PFSK-1 (cell line): ENCODE measurements around the gene WFDC5.

Source experiments
- FOXP2 ChIP-seq: optimal IDR thresholded peaks from 2 replicates; pipeline ENCODE3; 2011; ENCODE audit warnings: borderline replicate concordance, control low read depth, inconsistent platforms; ENCODE audit not compliant: insufficient read depth; ENCODE audit errors: extremely low read length, extremely low read depth
- POLR2AphosphoS5 ChIP-seq: IDR thresholded peaks from 2 replicates; pipeline ENCODE4 v1.6.1; 2012; ENCODE audit warnings: low read depth, mild to moderate bottlenecking, control low read depth, low read length, moderate library complexity
- SIN3A ChIP-seq: IDR thresholded peaks from 2 replicates; pipeline ENCODE4 v1.6.1; 2012; ENCODE audit warnings: mild to moderate bottlenecking, low read length, moderate library complexity, borderline replicate concordance; ENCODE audit not compliant: insufficient read depth
- TAF1 ChIP-seq: IDR thresholded peaks from 2 replicates; pipeline ENCODE4 v1.6.1; 2012; ENCODE audit warnings: low read length, control low read depth, borderline replicate concordance; ENCODE audit not compliant: insufficient read depth
- TF ChIP-seq, protein P1 (sequence below), 2 experiments: IDR thresholded peaks; 2 replicates each; pipeline versions ENCODE4 v1.6.1 to v1.8.0; 2011 to 2012; ENCODE audit warnings: low read depth in 2 of 2, low read length in 2 of 2, control low read depth in 1 of 2, inconsistent platforms in 1 of 2, mild to moderate bottlenecking in 1 of 2, moderate library complexity in 1 of 2; ENCODE audit not compliant: insufficient read depth in 1 of 2

Gene WFDC5

DNA sequence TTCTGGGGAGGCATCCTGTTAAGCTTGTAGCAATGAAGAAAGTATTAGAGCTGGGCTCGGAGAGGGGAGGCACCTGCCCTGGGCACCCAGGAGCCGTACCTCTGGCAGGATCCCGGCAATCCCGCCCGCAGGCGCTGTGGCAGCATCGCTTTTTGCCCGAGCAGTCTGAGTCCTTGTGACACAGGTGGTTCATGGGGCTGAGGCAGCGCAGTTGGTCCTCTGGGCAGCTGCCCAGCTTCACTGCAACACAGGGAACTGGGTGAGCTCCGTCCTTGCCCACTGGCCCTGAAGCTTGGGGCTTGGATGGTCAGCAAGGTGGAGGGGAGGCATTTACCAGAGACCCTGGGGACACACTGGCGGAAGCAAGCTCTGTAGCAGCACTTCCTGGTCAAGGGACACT, 4.7 kb downstream of the WFDC5 start:
- no peak for TF ChIP-seq POLR2AphosphoS5
- TF ChIP-seq FOXP2, result no peak

DNA sequence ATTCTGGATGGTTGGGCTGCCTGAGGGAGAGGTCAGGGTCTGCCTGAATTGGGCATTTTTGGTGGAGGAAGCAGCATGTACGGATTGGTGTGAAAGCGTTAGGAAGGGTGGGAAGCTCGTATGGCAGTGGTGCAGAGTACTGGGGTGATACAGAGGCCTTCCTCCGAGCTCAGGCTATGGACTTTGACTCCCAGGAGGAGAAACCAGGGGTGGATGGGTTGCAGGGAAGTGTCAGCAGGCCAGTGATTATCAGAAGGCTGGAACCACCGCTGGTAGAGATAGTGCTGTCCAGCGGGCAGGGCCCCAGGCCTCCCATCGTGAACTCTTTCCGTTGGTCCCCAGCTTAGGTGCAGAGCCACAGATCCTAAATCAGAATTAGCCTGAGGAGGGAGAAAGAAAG, 5.3 kb downstream of the WFDC5 start:
- no peak for TF ChIP-seq FOXP2
- no peak for TF ChIP-seq TAF1
- no peak for TF ChIP-seq POLR2AphosphoS5
- TF ChIP-seq SIN3A, result no peak
- TF ChIP-seq, protein P1, sequence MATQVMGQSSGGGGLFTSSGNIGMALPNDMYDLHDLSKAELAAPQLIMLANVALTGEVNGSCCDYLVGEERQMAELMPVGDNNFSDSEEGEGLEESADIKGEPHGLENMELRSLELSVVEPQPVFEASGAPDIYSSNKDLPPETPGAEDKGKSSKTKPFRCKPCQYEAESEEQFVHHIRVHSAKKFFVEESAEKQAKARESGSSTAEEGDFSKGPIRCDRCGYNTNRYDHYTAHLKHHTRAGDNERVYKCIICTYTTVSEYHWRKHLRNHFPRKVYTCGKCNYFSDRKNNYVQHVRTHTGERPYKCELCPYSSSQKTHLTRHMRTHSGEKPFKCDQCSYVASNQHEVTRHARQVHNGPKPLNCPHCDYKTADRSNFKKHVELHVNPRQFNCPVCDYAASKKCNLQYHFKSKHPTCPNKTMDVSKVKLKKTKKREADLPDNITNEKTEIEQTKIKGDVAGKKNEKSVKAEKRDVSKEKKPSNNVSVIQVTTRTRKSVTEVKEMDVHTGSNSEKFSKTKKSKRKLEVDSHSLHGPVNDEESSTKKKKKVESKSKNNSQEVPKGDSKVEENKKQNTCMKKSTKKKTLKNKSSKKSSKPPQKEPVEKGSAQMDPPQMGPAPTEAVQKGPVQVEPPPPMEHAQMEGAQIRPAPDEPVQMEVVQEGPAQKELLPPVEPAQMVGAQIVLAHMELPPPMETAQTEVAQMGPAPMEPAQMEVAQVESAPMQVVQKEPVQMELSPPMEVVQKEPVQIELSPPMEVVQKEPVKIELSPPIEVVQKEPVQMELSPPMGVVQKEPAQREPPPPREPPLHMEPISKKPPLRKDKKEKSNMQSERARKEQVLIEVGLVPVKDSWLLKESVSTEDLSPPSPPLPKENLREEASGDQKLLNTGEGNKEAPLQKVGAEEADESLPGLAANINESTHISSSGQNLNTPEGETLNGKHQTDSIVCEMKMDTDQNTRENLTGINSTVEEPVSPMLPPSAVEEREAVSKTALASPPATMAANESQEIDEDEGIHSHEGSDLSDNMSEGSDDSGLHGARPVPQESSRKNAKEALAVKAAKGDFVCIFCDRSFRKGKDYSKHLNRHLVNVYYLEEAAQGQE (IDR thresholded peaks at IDR 0.05; ENCODE audit: insufficient read depth in 1 of 2, low read depth in 2 of 2, low read length in 2 of 2), result no peak

DNA sequence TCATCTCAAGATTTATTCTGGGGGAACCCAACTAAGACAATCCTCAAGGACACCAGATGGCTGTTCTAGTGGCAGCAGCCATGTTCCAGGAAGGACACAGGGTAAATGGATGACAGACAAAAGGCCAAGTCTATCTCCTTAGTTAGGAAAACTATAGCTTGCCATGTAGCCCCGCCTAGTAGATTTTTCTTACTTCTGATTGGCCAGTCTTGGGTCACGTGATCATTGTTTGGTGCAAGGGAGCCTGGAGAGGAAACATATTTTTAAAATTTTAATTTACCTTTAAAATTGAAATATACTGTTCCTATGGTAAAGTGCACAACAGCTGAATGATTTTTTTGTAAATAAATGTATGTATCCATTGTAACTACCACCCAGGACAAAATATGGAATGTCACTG, 9.7 kb downstream of the WFDC5 start:
- TF ChIP-seq TAF1 (no peak), SIN3A (no peak), FOXP2 (no peak), POLR2AphosphoS5 (no peak)
- TF ChIP-seq, protein P1 (IDR thresholded peaks at IDR 0.05; ENCODE audit: insufficient read depth in 1 of 2, low read depth in 2 of 2, low read length in 2 of 2), result no peak

DNA sequence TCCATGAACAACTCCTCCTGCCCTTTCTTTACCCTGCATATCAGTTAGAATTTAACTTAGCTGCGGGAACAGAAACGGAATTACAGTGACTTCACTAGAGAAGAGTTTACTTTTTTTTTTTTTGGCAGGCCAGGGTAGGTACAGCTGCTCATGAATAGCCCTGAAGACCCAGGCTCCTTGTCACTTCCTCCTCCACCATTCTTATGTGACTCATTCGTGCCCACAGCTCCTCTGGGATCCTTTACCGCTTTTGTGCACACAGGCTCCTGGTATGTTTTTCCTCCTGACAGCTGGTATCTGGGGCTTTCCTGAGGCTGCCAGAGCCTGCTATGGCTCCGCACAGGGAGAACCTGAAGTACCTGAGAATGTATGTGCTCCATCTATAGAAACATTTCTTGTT, 10.2 kb downstream of the WFDC5 start:
- TF ChIP-seq POLR2AphosphoS5 (no peak), SIN3A (no peak), TAF1 (no peak), FOXP2 (no peak)
- TF ChIP-seq, protein P1 (IDR thresholded peaks at IDR 0.05; ENCODE audit: insufficient read depth in 1 of 2, low read depth in 2 of 2, low read length in 2 of 2), result no peak

DNA sequence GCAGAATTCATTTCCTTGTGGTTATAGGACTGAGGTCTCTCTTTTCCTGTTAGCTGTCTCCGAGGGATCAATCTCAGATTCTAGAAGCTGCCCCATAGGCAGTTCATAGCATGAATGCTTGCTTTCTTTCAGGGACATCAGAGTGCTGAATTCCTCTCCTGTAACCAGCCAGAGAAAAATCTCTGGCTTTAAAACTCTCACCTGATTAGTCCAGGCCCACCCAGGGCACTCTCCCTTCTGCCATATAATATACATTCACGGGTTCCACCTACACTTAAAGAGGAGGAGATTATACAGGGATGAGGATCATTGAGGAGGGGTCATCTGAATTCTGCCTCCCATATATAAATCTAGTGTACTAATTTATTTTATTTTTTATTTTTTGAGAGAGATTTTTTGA, 11.9 kb downstream of the WFDC5 start:
- TF ChIP-seq POLR2AphosphoS5 (no peak), FOXP2 (no peak), TAF1 (no peak), SIN3A (no peak)
- TF ChIP-seq, protein P1 (IDR thresholded peaks at IDR 0.05; ENCODE audit: insufficient read depth in 1 of 2, low read depth in 2 of 2, low read length in 2 of 2), result no peak
